Endothelial cell of umbilical vein (primary cell): ENCODE measurements around the gene HVCN1. TPM values are rescaled to one million over a fixed set of nuclear protein-coding genes. Genes with fewer than 3 reads are reported as not detected.

Source experiments
- BruUV-seq: library from RNA; stranded (reverse); fragments of 400-500 nt; replicated peaks from 2 replicates; lab custom pipeline; 2021; lab: Mats Ljungman, UMichigan
- CTCF ChIA-PET: fragments of 300-600, 350-600 bp; sonication (Branson Sonifier 250); formaldehyde crosslinking; loops from one replicate; lab custom pipeline; 2021; ENCODE audit warnings: antibody characterized with exemption, inconsistent platforms; lab: Charles Lee
- POLR2A ChIA-PET: fragments of 300-600, 350-600 bp; sonication (Branson Sonifier 250); formaldehyde crosslinking; loops from one replicate; lab custom pipeline; 2021; ENCODE audit warnings: antibody characterized with exemption, inconsistent platforms; lab: Charles Lee
- DNase-seq: peaks from one replicate; pipeline ENCODE4 v3.0.0-alpha.2; 2011; ENCODE audit warnings: low read depth, low spot score
- FAIRE-seq: peaks from 2 replicates; lab custom pipeline; 2011; peaks lifted over from hg19 to GRCh38; lab: Jason Lieb, UNC
- H2AFZ ChIP-seq: 2 replicates; pipeline ENCODE4 v1.6.0; 2012; ENCODE audit warnings: low read depth, low read length, control low read depth, inconsistent platforms
- H3K27ac ChIP-seq: 2 replicates; pipeline ENCODE4 v1.5.1; 2011; ENCODE audit warnings: low read depth, mild to moderate bottlenecking, control low read depth, low read length, moderate library complexity; ENCODE audit not compliant: insufficient read depth
- H3K27me3 ChIP-seq, 2 experiments: 2 replicates each; pipeline versions ENCODE4 v1.6.0 to v1.6.1; 2011; ENCODE audit warnings: low read length in 2 of 2, mixed read lengths in 1 of 2; ENCODE audit not compliant: control insufficient read depth in 2 of 2, insufficient read depth in 2 of 2
- H3K36me3 ChIP-seq, 2 experiments: 2 replicates in 1 of 2; 3 replicates in 1 of 2; pipeline ENCODE4 v1.5.1; 2011; ENCODE audit warnings: low read length in 2 of 2, mild to moderate bottlenecking in 1 of 2, moderate library complexity in 1 of 2; ENCODE audit not compliant: control insufficient read depth in 2 of 2, insufficient read depth in 2 of 2; ENCODE audit errors: extremely low read depth in 1 of 2
- H3K4me1 ChIP-seq: 3 replicates; pipeline ENCODE4 v1.5.1; 2011; ENCODE audit warnings: mild to moderate bottlenecking, low read length; ENCODE audit not compliant: control insufficient read depth, insufficient read depth; ENCODE audit errors: extremely low read depth
- H3K4me2 ChIP-seq: 2 replicates; pipeline ENCODE4 v1.6.1; 2011; ENCODE audit warnings: low read length, control low read depth, mixed read lengths; ENCODE audit not compliant: insufficient read depth
- H3K4me3 ChIP-seq, 3 experiments: fragments of 200-600 bp in 1 of 3; sonication (generic), shearing (Covaris generic) in 1 of 3; replicated peaks in 1 of 3; 2 replicates each; pipeline ENCODE4 v1.5.1; 2011 to 2016; ENCODE audit warnings: control low read depth in 3 of 3, low read length in 3 of 3, mild to moderate bottlenecking in 2 of 3, inconsistent platforms in 1 of 3, low read depth in 1 of 3, moderate library complexity in 1 of 3; ENCODE audit not compliant: insufficient read depth in 1 of 3
- H3K79me2 ChIP-seq: 2 replicates; pipeline ENCODE4 v1.6.0; 2012; ENCODE audit warnings: low read length, inconsistent platforms; ENCODE audit not compliant: control insufficient read depth, insufficient read depth
- H3K9ac ChIP-seq: replicated peaks from 2 replicates; pipeline ENCODE3; 2011; ENCODE audit warnings: low read length, control low read depth; ENCODE audit not compliant: insufficient read depth; ENCODE audit errors: extremely low read depth
- H3K9me1 ChIP-seq: replicated peaks from 3 replicates; pipeline ENCODE4 v1.6.0; 2011; ENCODE audit warnings: mild to moderate bottlenecking, low read length; ENCODE audit not compliant: control insufficient read depth, insufficient read depth; ENCODE audit errors: extremely low read depth
- H3K9me3 ChIP-seq: replicated peaks from 2 replicates; pipeline ENCODE4 v1.5.1; 2012; ENCODE audit warnings: low read length, inconsistent platforms; ENCODE audit not compliant: control insufficient read depth, insufficient read depth
- H4K20me1 ChIP-seq: replicated peaks from 2 replicates; pipeline ENCODE3; 2011; ENCODE audit warnings: mild to moderate bottlenecking, low read length; ENCODE audit not compliant: control insufficient read depth, insufficient read depth; ENCODE audit errors: extremely low read depth
- CTCF ChIP-seq, 2 donors: IDR thresholded peaks; 1 replicate in 1 of 2; 2 replicates in 1 of 2; pipeline ENCODE4 v1.5.1; 2011; ENCODE audit warnings: low read length in 2 of 2, mild to moderate bottlenecking in 2 of 2, moderate library complexity in 2 of 2, control low read depth in 1 of 2, inconsistent platforms in 1 of 2, low read depth in 1 of 2; ENCODE audit not compliant: insufficient read depth in 1 of 2; ENCODE audit errors: extremely low read depth in 1 of 2
- EZH2 ChIP-seq: IDR thresholded peaks from 2 replicates; pipeline ENCODE4 v1.6.1; 2012; ENCODE audit warnings: borderline replicate concordance, low read depth, mild to moderate bottlenecking, moderate library complexity, low read length, inconsistent platforms; ENCODE audit not compliant: severe bottlenecking
- FOS ChIP-seq: IDR thresholded peaks from 2 replicates; pipeline ENCODE4 v1.6.1; 2011; ENCODE audit warnings: mild to moderate bottlenecking, low read length, moderate library complexity, borderline replicate concordance; ENCODE audit not compliant: insufficient read depth
- GATA2 ChIP-seq: IDR thresholded peaks from 2 replicates; pipeline ENCODE4 v1.7.0; 2011; ENCODE audit warnings: low read depth, mild to moderate bottlenecking, moderate library complexity, mixed read lengths, low read length; ENCODE audit not compliant: insufficient read length, insufficient read depth
- JUN ChIP-seq: IDR thresholded peaks from 2 replicates; pipeline ENCODE4 v1.6.1; 2011; ENCODE audit warnings: borderline replicate concordance, low read depth; ENCODE audit not compliant: insufficient read length, insufficient read depth
- MAX ChIP-seq: IDR thresholded peaks from 2 replicates; pipeline ENCODE4 v1.6.1; 2011; ENCODE audit not compliant: insufficient read depth, insufficient read length
- MYC ChIP-seq: IDR thresholded peaks from one replicate; pipeline ENCODE4 v1.6.1; 2011; ENCODE audit warnings: mild to moderate bottlenecking, low read depth, low read length
- POLR2A ChIP-seq: IDR thresholded peaks from 2 replicates; pipeline ENCODE4 v1.6.1; 2012; ENCODE audit warnings: low read depth, mild to moderate bottlenecking, control low read depth, low read length
- POLR2AphosphoS5 ChIP-seq: IDR thresholded peaks from 2 replicates; pipeline ENCODE4 v1.6.1; 2012; ENCODE audit warnings: low read depth, mild to moderate bottlenecking, control low read depth, low read length, moderate library complexity; ENCODE audit not compliant: insufficient read depth
- dilution Hi-C: fragments of 300-500 bp; cut with MboI; formaldehyde crosslinking; loops from one replicate; pipeline ENCODE4 v1.15.0; 2019; ENCODE audit warnings: low sequenced_read_pairs; ENCODE audit not compliant: extremely low pct_ligation_motif_present
- intact Hi-C: fragments of 100-400 bp; cut with micrococcal nuclease; formaldehyde crosslinking; loops from one replicate; pipeline ENCODE4 v1.10.0; 2022
- polyA plus RNA-seq, 4 experiments: library from polyadenylated mRNA; depleted of rRNA in 3 of 4; stranded (reverse) in 3 of 4; unstranded in 1 of 4; fragments of >200 nt; gene quantifications; 2 replicates each; pipeline versions ENCODE4 v1.2.1 to v1.2.3, GENCODE V29; 2011 to 2012; ENCODE audit warnings: missing spikeins in 1 of 4
- total RNA-seq: library from RNA; stranded (reverse); gene quantifications from 2 replicates; pipeline ENCODE4 v1.2.3, GENCODE V29; 2021

HVCN1 gene
- total and polyA plus RNA-seq, 2 donors (not counting 3 experiments of a cell fraction or from before 2014, with no cell fraction given): 3.7 to 8.4 TPM

- no peak overlapping the region for H3K4me3 ChIP-seq
- no peaks in the 10 kb centered on the region for H3K9me3 ChIP-seq
- H3K4me2 ChIP-seq: no peak overlapping the region
- peaks cover 14 to 39% of the 10 kb centered on the region in 2 experiments for H3K36me3 ChIP-seq
- TF ChIP-seq POLR2A (no peak), GATA2 (no peak), FOS (no peak), CTCF (IDR thresholded peaks at IDR 0.05; ENCODE audit: extremely low read depth in 1 of 2, insufficient read depth in 1 of 2, low read depth in 1 of 2, low read length in 2 of 2) (no peak), EZH2 (no peak), MYC (no peak), MAX (no peak), JUN (no peak), POLR2AphosphoS5 (no peak)
- H3K79me2 ChIP-seq: peaks cover 71% of the 10 kb centered on the region
- DNase-seq (no peak), FAIRE-seq (no peak)
- H4K20me1 ChIP-seq: peaks cover 6% of the 10 kb centered on the region
- H3K27ac ChIP-seq: no peak overlapping the region
- H3K27me3 ChIP-seq: no peaks in the 10 kb centered on the region
- H2AFZ ChIP-seq: no peak overlapping the region
- no TSS peak for BruUV-seq
- H3K9ac ChIP-seq: no peak overlapping the region
- no peaks in the 10 kb centered on the region for H3K9me1 ChIP-seq
- intact Hi-C loops (no loop called here), dilution Hi-C loops (no loop called here)
- ChIA-PET POLR2A (no interaction called here), CTCF (interaction anchor here (0.7 to 1.6 kb wide), 2 partner anchors 161 to 225 kb away, joined by 3 read pairs; partner anchors contain the start of gene RAD9B)
- H3K4me1 ChIP-seq: no peaks in the 10 kb centered on the region
Observed at GRCh38 chr12:110726708-110727369, 37.9 kb upstream of the HVCN1 start.
